GM21367 (cell line): ENCODE measurements around the gene DOCK3.

Experiments
- ATAC-seq: cut with Tn5 transposase; IDR thresholded peaks from one replicate; pipeline ENCODE4 v1.9.1; 2021; ENCODE audit not compliant: unreplicated experiment

The DOCK3 gene, protein sequence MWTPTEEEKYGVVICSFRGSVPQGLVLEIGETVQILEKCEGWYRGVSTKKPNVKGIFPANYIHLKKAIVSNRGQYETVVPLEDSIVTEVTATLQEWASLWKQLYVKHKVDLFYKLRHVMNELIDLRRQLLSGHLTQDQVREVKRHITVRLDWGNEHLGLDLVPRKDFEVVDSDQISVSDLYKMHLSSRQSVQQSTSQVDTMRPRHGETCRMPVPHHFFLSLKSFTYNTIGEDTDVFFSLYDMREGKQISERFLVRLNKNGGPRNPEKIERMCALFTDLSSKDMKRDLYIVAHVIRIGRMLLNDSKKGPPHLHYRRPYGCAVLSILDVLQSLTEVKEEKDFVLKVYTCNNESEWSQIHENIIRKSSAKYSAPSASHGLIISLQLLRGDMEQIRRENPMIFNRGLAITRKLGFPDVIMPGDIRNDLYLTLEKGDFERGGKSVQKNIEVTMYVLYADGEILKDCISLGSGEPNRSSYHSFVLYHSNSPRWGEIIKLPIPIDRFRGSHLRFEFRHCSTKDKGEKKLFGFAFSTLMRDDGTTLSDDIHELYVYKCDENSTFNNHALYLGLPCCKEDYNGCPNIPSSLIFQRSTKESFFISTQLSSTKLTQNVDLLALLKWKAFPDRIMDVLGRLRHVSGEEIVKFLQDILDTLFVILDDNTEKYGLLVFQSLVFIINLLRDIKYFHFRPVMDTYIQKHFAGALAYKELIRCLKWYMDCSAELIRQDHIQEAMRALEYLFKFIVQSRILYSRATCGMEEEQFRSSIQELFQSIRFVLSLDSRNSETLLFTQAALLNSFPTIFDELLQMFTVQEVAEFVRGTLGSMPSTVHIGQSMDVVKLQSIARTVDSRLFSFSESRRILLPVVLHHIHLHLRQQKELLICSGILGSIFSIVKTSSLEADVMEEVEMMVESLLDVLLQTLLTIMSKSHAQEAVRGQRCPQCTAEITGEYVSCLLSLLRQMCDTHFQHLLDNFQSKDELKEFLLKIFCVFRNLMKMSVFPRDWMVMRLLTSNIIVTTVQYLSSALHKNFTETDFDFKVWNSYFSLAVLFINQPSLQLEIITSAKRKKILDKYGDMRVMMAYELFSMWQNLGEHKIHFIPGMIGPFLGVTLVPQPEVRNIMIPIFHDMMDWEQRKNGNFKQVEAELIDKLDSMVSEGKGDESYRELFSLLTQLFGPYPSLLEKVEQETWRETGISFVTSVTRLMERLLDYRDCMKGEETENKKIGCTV (N-terminal part only)

DNA sequence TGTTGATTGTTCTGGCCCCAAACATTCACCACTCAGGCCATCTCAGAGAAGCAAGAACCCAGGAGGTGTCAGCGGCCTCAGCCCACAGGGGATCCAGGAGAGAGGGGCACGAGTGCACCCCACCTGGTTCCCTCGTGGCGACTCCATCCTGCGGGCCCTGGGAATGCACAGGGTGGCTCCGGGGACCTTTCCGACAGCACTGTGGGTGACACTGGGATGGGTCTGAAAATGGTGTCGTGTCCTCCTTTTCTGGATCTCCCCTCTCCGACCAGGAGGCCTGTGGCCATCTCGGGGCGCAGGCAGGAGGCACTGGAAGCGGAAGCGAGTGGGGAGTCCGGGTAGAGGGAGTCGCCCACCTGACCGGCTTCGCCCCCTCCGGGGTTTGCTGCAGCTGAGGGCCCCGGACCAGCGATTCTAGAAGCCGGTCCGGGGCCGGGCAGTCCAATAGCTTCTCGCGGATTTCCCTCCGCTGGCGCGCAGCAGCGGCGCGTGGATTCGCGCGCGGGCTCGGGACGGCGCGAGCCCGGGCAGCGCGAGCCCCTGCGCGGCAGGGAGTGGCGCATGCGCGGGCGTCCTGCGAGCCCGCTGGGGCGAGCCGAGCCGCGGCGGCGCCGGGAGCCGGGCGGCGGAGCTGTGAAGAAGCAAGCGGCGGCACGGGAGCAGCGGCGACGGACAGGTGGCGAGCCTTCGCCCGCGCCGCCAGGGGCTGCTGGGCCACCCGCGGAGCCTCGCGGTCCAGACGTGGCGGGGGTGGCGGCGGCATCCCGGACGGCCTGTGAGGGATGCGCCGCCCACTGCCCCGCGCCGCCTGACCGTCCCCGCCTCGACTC lies at the start of gene DOCK3:
Gene DOCK3 (plus strand): TSS at position 579 of the 830 bp plus-strand sequence. CDS start 337 bp downstream, outside the sequence.
- no peak for ATAC-seq

DNA sequence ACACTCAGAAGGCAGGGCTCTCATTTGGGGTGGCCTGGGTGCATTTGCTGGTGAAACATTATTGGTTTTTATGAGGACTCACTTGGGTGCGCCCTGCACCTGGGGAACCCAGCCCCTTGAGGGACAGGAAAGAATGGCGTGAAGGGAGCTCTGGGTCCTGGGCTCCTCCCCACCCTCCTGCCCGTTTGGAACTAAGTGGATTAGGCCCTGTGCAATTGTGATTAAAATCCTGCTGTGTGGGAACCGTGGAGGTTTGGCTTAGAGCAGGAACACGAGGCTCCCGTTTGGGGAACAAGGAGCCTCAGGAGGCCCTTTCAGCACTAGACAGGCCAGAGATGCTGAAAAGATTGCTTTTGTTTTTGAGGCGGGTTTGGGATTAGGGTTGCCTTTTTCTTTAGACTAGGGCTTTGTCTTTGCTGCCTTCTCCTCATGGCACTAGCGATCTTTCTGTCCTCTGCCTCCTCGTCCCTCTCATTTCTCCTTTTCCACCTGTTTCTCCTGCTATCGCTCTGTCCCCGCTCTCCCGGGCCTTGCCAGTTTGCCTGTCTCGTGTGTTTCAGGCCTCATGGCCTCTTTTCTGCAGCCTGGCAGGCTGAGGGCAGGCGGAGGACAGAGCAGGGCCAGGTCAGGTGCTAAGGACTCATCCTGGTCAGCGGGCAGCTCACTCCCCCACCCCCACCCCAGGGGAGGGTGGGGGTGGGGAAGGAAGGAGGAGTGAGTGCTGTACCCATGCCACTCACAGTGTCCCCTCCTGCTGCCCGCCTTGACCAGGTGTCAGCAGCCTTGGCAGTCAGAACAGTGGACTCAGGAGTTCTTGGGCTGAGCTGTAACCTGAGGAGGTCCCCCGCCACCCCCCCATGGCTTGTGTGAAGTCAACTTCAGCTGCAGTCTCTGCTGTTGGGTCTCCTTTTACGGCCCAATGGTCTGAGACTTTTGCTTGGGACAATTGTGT lies 49.2 kb upstream of the DOCK3 start:
- no peak for ATAC-seq

DNA sequence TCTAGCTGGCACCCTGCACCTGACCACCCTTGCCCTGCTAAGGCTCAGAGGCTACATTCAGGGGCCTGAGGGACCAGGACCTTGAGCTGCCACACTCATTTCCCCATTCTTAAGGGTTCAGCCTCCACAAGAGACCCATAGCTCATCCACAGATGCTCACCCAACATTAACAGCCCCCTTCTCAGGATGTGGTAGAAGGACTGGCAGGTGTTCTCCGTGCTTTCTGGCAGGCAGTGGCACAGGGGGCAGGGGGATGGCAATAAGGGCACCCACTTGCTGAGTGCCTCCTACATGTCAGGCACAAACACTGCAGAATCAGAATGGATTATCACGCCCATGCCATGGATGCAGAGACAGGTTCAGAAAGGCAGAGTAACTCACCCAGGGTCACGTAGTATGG lies 48.3 kb upstream of the DOCK3 start:
- ATAC-seq = no peak

DNA sequence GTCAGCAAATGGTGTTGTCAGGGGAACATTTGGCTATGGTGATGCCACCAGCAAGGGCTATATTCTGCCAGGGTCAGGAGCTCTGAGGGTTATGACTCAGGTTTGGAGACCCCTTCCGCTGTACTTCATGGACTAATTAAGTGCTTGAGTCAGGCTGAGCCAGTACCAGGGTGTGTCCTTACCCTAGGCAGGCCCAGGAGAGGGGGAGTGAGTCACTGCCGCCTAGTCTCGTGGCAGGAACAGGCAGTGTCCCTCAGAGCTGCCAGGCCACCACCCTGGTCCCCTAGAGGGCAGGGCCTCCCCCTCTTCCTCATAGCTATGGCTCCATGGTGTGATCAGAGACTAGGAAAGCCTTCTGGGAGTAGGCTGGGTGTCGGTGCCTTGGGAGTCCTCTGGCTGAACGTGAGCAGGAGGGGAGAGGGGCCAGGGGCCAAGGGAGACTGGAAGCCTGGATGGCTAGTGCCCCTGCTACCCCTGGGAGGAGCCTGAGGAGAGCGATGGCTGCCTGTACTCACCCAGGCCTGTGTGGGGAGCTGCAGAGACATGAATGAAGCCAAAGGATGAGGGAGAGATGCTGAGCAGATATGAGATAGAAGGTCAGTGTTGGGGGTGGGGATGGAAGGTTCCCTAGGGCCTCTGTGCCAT lies 47.2 kb upstream of the DOCK3 start:
- ATAC-seq = no peak

DNA sequence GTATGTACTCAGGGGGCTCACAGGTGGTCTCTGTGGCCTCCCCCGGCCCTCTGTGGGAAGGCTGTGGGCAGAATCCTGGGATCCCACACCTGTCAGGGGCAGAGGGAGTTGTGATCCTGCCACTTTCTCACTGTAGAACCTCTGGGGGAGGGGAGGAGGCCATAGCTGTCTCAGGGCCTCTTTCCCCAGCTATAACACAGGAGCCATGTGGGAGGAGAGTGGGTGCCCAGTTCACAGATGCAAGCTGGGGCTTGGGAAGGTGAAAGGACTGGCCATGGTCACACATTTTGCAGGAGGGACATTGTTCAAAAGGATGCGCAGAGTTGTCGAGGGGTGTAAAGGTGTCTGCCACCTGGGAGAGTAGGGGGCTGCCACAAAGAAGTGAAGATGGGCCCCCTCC lies 46.1 kb upstream of the DOCK3 start:
- ATAC-seq = no peak

DNA sequence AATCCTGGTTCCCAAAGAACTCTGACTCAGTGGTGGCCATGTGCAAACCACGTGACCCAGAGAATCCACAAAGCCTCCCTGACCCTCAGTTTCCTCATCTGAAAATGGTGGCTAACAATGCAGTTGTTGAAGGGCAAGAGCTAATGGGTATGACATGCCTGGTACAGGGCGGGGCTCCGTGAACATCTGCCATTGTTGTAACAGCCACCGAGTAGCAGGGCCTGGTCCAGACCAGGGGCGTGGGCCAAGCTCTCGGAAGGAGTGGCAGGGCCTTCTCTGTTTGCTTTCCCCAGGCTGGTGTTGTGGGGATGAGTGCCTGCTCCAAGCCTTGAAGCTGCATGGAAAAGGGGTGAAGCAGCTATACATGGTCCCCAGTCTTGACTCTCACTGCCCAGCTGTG lies 44.3 kb upstream of the DOCK3 start:
- ATAC-seq = no peak

GRCh38 chr3:50630877-50631276 lies 43.9 kb upstream of the DOCK3 start:
- ATAC-seq = no peak

DNA sequence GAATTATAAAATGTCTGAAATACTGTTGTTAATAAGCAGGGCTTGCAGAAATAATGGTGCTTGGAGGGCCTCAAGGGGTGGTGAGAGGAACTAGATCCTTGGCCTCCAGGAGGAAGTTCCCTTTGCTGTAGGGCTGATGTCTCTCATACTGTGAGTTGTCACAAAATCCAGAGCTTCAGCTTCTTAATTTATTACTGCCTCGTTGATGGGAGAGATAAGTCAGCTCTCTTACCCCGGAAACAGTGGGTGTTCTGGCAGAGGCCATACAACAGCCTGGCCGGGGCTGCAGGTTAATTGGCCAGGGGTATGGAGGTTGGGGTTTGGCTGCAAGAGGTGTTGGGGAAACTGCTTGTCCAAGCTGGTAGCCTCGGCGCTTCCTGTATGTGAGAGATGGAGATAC lies 42.3 kb upstream of the DOCK3 start:
- ATAC-seq = no peak

GRCh38 chr3:50633230-50633790 lies 41.4 kb upstream of the DOCK3 start:
- no peak for ATAC-seq

DNA sequence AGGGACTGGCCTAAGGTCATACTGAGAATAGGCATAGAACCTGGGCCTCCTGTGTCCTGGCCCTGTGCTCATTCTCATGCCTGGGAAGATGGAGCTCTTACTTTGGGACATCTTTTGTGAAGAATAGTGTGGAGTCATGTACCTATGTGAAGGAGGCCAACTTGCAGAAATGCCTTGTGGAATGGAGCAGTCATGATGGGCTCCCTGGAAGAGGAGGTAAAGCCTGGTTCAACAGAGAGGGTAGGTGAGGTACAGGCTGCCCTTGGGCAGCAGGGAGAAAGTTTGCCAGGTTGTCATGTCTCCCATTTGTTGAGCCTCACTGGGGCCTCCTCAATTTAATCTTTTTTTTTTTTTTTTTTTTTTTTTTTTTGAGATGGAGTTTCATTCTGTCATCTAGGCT lies 39.7 kb upstream of the DOCK3 start:
- no peak for ATAC-seq

GRCh38 chr3:50637011-50637410 lies 37.7 kb upstream of the DOCK3 start:
- ATAC-seq = no peak

DNA sequence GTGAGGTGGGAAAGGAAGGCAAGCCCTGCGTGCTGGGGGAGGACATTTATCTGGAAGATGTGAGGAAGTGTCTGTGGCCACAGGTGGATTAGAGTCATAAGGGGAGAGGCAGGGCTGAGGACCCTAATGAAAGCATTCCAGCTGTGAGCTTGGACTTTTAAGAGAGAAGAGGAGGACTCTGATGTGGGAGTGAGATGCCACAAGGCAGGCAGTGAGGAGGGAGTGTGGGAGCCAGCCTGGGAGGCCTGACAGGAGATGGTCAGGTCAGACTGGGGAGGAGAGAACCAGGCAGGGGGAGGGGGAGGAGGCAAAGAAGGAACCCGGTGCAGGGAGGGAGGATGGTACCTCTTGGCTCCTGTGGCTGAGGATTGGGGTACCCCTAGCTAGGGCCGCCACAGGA lies 36.8 kb upstream of the DOCK3 start:
- no peak for ATAC-seq

DNA sequence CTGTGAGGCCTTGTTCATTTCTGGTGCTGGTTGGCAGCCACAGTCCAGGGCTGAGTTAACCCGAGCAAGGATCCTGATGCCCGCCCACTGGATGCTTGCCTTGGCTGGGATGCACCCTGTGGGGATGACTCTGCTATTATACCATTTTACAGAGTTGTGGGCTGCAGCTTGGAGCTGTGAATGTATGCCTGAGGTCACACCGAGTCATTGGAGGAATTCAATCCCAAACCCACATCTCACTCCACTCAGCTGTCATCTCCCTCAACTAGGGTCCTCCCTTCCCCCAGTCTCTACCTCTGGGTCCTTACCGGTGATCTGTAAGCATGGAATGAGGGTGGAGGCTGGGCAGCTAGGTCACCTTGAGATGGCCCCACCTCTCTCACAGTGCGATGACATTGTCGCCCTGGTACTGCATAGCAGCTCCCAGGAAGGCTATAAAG lies 35.7 kb upstream of the DOCK3 start:
- ATAC-seq = no peak

DNA sequence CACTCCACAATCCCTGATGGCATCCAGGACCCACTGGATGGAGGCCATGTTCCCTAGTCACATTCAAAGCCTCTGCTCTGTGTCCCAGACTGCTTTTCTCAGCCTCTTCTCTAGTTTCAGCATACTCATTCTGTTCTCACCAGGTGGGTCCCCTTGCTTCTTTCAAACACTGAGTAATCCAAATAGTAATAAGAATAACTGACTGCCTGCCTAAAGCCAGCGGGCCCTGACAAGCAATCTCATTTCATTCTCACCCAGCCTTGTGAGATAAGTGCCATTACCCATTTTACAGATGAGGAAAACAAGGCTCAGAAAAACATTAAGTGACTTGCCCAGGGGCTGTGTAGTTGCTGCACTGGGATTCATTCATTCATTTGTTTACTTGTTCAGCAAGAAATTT lies 32.3 kb upstream of the DOCK3 start:
- ATAC-seq = no peak

DNA sequence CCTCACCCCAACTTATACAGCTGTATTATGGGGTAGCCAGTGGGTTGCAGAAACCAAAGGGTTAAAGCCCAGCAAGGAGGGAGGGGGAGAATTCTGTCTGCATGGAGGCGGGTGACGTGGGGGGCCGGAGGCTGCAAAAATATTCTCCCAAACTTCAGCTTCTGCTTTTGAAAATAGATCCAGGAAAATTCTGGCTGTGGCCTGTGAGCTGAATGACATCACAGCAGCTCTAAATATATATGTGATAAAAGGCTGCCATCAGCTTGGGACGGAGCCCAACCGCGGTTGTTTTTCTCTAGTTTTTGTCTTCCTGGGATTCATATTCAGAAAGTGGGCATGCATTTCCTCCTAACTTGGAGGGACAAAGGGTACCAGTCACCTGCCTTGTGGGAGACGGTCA lies 30.2 kb upstream of the DOCK3 start:
- ATAC-seq = no peak

DNA sequence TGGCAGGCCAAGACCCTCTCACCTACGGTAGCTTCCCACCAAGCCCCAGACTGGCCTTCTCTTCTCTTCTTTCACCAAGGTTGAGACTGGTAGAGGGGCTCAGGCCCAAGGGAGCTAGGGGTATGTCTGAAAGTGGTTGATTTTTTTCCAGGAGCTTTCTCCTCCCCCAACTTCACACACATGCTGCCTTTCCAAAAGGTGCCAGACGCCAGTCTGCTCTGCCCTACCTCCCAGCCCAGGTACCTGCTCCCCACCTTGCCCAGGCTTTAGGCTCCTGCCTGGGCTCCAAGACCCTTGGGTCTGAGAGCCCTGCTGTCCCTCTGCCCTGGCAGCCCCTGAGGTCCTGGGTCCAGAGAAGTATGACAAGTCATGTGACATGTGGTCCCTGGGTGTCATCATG lies 29.3 kb upstream of the DOCK3 start:
- no peak for ATAC-seq

DNA sequence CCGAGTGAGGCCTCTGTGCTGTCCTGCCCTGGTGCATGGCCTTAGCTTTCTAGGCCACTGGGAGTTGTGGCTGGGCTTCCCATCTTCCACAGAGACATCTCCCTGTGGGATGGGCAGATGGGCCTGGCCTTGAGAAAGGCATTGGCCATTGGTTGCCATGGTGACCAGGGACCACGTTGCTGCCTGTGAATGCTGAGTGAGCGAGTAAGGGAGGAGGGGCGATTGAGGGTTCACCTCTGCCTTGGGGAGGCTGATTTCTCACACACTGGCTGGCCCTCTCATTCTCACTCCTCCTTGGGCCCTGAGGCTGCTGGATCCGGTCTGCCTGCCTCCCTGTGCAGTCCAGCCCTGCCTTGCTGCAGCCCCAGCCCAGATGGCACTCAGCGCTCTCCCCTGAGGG lies 26.4 kb upstream of the DOCK3 start:
- no peak for ATAC-seq

DNA sequence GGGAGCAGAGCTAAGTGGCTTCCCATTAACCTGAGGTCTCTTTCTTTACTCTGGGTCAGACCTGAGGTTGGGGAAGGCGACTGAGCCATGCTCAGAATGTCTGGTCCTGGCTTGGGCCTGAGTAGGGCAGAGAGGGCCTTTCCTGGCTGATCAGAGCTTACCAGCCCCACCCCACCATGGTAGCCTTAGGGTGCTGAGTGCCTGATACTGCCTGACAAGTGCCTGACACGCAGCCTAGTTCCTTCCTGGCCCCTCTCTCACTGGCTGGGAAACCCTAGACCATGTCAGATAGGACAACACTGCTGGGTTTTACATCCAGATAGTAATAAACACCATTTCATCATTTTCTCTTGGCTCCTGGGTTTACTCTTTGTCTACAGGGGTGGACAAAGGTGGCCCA lies 25.8 kb upstream of the DOCK3 start:
- no peak for ATAC-seq
